HepG2 (cell line): Measurements from ENCODE around the gene NBPF3. TPM values are rescaled to one million over a fixed set of nuclear protein-coding genes. Genes with fewer than 3 reads are reported as not detected.
A peak's percentile ranks its signal among the peaks of the same experiment; 100 is the strongest.
"Not testable (repeated sequence)": the region's sequence is repeated elsewhere in the genome, so short reads cannot be mapped to it uniquely, and the experiment has no call there.

Experiments
- ATAC-seq: fragments of 200-7000 bp; cut with Tn5 transposase; 3 replicates; pipeline ENCODE4 v1.9.1; 2020; ENCODE audit warnings: mild to moderate bottlenecking, moderate library complexity
- BruUV-seq: library from RNA; stranded (reverse); fragments of 400-500 nt; replicated peaks from 2 replicates; lab custom pipeline; 2021; lab: Mats Ljungman, UMichigan
- CTCF ChIA-PET: fragments of 300-600 bp; formaldehyde crosslinking; extraction: SDS; loops from one replicate; lab custom pipeline; 2021; ENCODE audit warnings: low total read pairs, inconsistent platforms, low intra/inter-chr PET ratio; lab: Yijun Ruan, JAX
- POLR2A ChIA-PET: fragments of 350-600 bp; sonication (Branson Sonifier 250); formaldehyde crosslinking; loops from one replicate; lab custom pipeline; 2020; ENCODE audit warnings: antibody characterized with exemption, inconsistent platforms; lab: Yijun Ruan, JAX
- DNase-seq: peaks from one replicate; pipeline ENCODE4 v3.0.0-alpha.2; 2015; ENCODE audit warnings: low spot score
- FAIRE-seq: peaks from 3 replicates; lab custom pipeline; 2011; peaks lifted over from hg19 to GRCh38; lab: Jason Lieb, UNC
- H2AFZ ChIP-seq: one replicate; pipeline ENCODE4 v1.6.1; 2011; ENCODE audit warnings: low read length, inconsistent platforms
- H3K27ac ChIP-seq: fragments of 300-600 bp; 3 replicates; pipeline ENCODE4 v1.8.0; 2011; ENCODE audit warnings: mixed run types, mild to moderate bottlenecking, mixed read lengths, low read length, inconsistent platforms; ENCODE audit not compliant: insufficient read depth; ENCODE audit errors: extremely low read length
- H3K27me3 ChIP-seq, 2 experiments: fragments of 200-600 bp in 1 of 2; 2 replicates in 1 of 2; 3 replicates in 1 of 2; pipeline versions ENCODE4 v1.6.0 to v1.8.0; 2011; ENCODE audit warnings: low read length in 2 of 2, mild to moderate bottlenecking in 2 of 2, moderate library complexity in 2 of 2, inconsistent platforms in 1 of 2; ENCODE audit not compliant: insufficient read depth in 2 of 2, control insufficient read depth in 1 of 2
- H3K36me3 ChIP-seq, 2 experiments: fragments of 200-600 bp in 1 of 2; replicated peaks in 1 of 2; 2 replicates in 1 of 2; 3 replicates in 1 of 2; pipeline versions ENCODE4 v1.5.1 to v1.8.0; 2011; ENCODE audit warnings: low read length in 2 of 2, inconsistent platforms in 1 of 2; ENCODE audit not compliant: insufficient read depth in 2 of 2, control insufficient read depth in 1 of 2
- H3K4me1 ChIP-seq: 2 replicates; pipeline ENCODE4 v1.5.1; 2012; ENCODE audit warnings: low read length, inconsistent platforms; ENCODE audit not compliant: insufficient read depth
- H3K4me2 ChIP-seq: 2 replicates; pipeline ENCODE4 v1.6.0; 2011; ENCODE audit warnings: low read depth, low read length, inconsistent platforms
- H3K4me3 ChIP-seq, 3 experiments: fragments of 200-600 bp in 1 of 3; sonication (generic), shearing (Covaris generic) in 1 of 3; replicated peaks in 1 of 3; 2 replicates each; pipeline ENCODE4 v1.5.1; 2011 to 2016; ENCODE audit warnings: low read length in 3 of 3, inconsistent platforms in 2 of 3, low read depth in 2 of 3, mild to moderate bottlenecking in 2 of 3, control low read depth in 1 of 3, mixed read lengths in 1 of 3; ENCODE audit not compliant: insufficient read depth in 1 of 3
- H3K79me2 ChIP-seq: one replicate; pipeline ENCODE4 v1.6.1; 2011; ENCODE audit warnings: low read length, inconsistent platforms; ENCODE audit not compliant: insufficient read depth
- H3K9ac ChIP-seq: 2 replicates; pipeline ENCODE4 v1.6.0; 2011; ENCODE audit warnings: mild to moderate bottlenecking, low read depth, low read length, inconsistent platforms; ENCODE audit not compliant: insufficient read depth
- H3K9me3 ChIP-seq: 2 replicates; pipeline ENCODE4 v1.5.1; 2012; ENCODE audit warnings: mild to moderate bottlenecking, low read length
- H4K20me1 ChIP-seq: 2 replicates; pipeline ENCODE4 v1.6.0; 2011; ENCODE audit warnings: inconsistent platforms, mild to moderate bottlenecking, low read length, moderate library complexity; ENCODE audit not compliant: insufficient read depth
- E2F1 ChIP-seq: sonication (generic); formaldehyde crosslinking; IDR thresholded peaks from 2 replicates; pipeline ENCODE4 v1.5.0; 2020; ENCODE audit warnings: missing genetic modification reagents
- ETV6 ChIP-seq: sonication (generic); formaldehyde crosslinking; conservative IDR thresholded peaks from 2 replicates; pipeline ENCODE4 v1.4.0; 2020; ENCODE audit warnings: missing genetic modification reagents
- FOSL2 ChIP-seq: sonication (generic); formaldehyde crosslinking; IDR thresholded peaks from 2 replicates; pipeline ENCODE4 v1.4.0; 2020; ENCODE audit warnings: missing genetic modification reagents
- NR3C1 ChIP-seq: sonication (generic); formaldehyde crosslinking; IDR thresholded peaks from 2 replicates; pipeline ENCODE4 v1.4.0; 2020; ENCODE audit warnings: missing genetic modification reagents
- RELA ChIP-seq: sonication (generic); formaldehyde crosslinking; IDR thresholded peaks from 2 replicates; pipeline ENCODE4 v1.4.0; 2020; ENCODE audit warnings: missing genetic modification reagents
- SATB2 ChIP-seq: sonication (generic); formaldehyde crosslinking; IDR thresholded peaks from 2 replicates; pipeline ENCODE4 v1.5.0; 2020; ENCODE audit warnings: missing genetic modification reagents
- ZBTB10 ChIP-seq: sonication (generic); formaldehyde crosslinking; IDR thresholded peaks from 2 replicates; pipeline ENCODE4 v1.4.0; 2020; ENCODE audit warnings: missing genetic modification reagents, borderline replicate concordance
- ZBTB21 ChIP-seq: sonication (generic); formaldehyde crosslinking; IDR thresholded peaks from 2 replicates; pipeline ENCODE4 v1.4.0; 2020; ENCODE audit warnings: missing genetic modification reagents
- ZFP1 ChIP-seq: IDR thresholded peaks from 2 replicates; pipeline ENCODE4 v1.6.1; 2016
- ZNF496 ChIP-seq: sonication (generic); formaldehyde crosslinking; IDR thresholded peaks from 2 replicates; pipeline ENCODE4 v1.8.1; 2023; ENCODE audit warnings: mild to moderate bottlenecking, moderate library complexity, missing genetic modification reagents; ENCODE audit not compliant: insufficient replicate concordance
- ZNF850 ChIP-seq: sonication (generic); formaldehyde crosslinking; conservative IDR thresholded peaks from 2 replicates; pipeline ENCODE4 v1.9.0; 2021; ENCODE audit warnings: mild to moderate bottlenecking, missing genetic modification reagents
- WGBS: methylation state at CpG from one replicate; pipeline ENCODE4 v1.1.6; 2017; ENCODE audit warnings: low lambda C conversion rate; 5-methylcytosine and 5-hydroxymethylcytosine counted together
- in situ Hi-C: cut with HindIII; loops from 2 replicates; pipeline ENCODE4 v1.10.0; 2017; ENCODE audit warnings: low pct_unique_long_range_greater_than_20kb; ENCODE audit not compliant: extremely low pct_ligation_motif_present
- intact Hi-C: fragments of 100-400 bp; cut with micrococcal nuclease; formaldehyde crosslinking; loops from one replicate; pipeline ENCODE4 v1.10.0; 2022; ENCODE audit not compliant: unreplicated experiment
- polyA plus RNA-seq, 8 experiments: library from polyadenylated mRNA; depleted of rRNA in 3 of 8; stranded (reverse) in 7 of 8; unstranded in 1 of 8; fragments of >200 nt; fragmentation: Illumina TruSeq in 4 of 8; extraction: Trizol in 4 of 8; gene quantifications; 2 replicates each; pipeline versions ENCODE4 v1.2.1 to v1.2.3, GENCODE V29; 2011 to 2016; ENCODE audit warnings: low read depth in 4 of 8, missing spikeins in 1 of 8, mixed read lengths in 1 of 8; ENCODE audit not compliant: insufficient read depth in 1 of 8
- total RNA-seq, 5 experiments: library from RNA; depleted of rRNA; stranded (reverse); fragments of >200 nt; fragmentation: Illumina TruSeq; extraction: Trizol; gene quantifications; 2 replicates each; pipeline ENCODE4 v1.2.3, GENCODE V29; 2016; ENCODE audit warnings: low read depth in 1 of 5

NBPF3 gene
- total and polyA plus RNA-seq, 2 of the 13 experiments (the other 11 are each of a cell fraction or from before 2014, with no cell fraction given): 3.5 to 4.9 TPM

- Histone ChIP-seq H3K27ac (no peak overlapping the region), H3K4me3 (no peak overlapping the region), H3K9me3 (no peaks in the 10 kb centered on the region), H3K27me3 (no peaks in the 10 kb centered on the region; a peak in 1 of 5 replicates), H4K20me1 (no peaks in the 10 kb centered on the region), H3K4me1 (no peaks in the 10 kb centered on the region), H2AFZ (no peak overlapping the region), H3K36me3 (no peaks in the 10 kb centered on the region), H3K79me2 (no peaks in the 10 kb centered on the region), H3K9ac (no peak overlapping the region), H3K4me2 (no peak overlapping the region)
- ChIA-PET CTCF (no interaction called here), POLR2A (no interaction called here)
- no peak for FAIRE-seq
- in situ Hi-C loops (no loop called here), intact Hi-C loops (no loop called here)
- DNase-seq: no peak
- BruUV-seq: no TSS peak
- 0% methylated on average over 3 of the region's 5 CpGs for WGBS
- TF ChIP-seq ZBTB21 (CRISPR knock-in tag) (peak; percentile 73; the same call in 1 of the 2 replicates), NR3C1 (no peak), FOSL2 (peak; percentile 53), ZBTB10 (CRISPR knock-in tag) (no peak), E2F1 (CRISPR knock-in tag) (no peak), ZNF496 (CRISPR knock-in tag) (no peak), SATB2 (CRISPR knock-in tag) (no peak), ETV6 (CRISPR knock-in tag) (no peak), RELA (CRISPR knock-in tag) (no peak), ZNF850 (CRISPR knock-in tag) (no peak), ZFP1 (no peak)
- no peak for ATAC-seq
Measured at GRCh38 chr1:21414015-21414414, 25.9 kb upstream of the NBPF3 start.

GRCh38 chr1:21420378-21420777 lies 19.6 kb upstream of the NBPF3 start:
- CTCF ChIA-PET, H3K4me1 ChIP-seq, H3K27me3 ChIP-seq, H3K27ac ChIP-seq, FAIRE-seq, DNase-seq, in situ Hi-C loops, H3K4me3 ChIP-seq, H2AFZ ChIP-seq, H4K20me1 ChIP-seq, intact Hi-C loops, H3K79me2 ChIP-seq, POLR2A ChIA-PET, ATAC-seq, H3K9ac ChIP-seq, H3K4me2 ChIP-seq, H3K36me3 ChIP-seq, BruUV-seq, H3K9me3 ChIP-seq: not testable (repeated sequence)
- 6% methylated on average over 6 of the region's 6 CpGs for WGBS
